SHP77 (cell line): ENCODE data around the gene CABCOCO1.
"Not testable (repeated sequence)": the region's sequence is repeated elsewhere in the genome, so short reads cannot be mapped to it uniquely, and the experiment has no call there.

Source experiments
- DNase-seq, 2 experiments: peaks; one replicate each; lab custom pipeline; 2025; lab: John Stamatoyannopoulos, UW

The CABCOCO1 gene

DNA sequence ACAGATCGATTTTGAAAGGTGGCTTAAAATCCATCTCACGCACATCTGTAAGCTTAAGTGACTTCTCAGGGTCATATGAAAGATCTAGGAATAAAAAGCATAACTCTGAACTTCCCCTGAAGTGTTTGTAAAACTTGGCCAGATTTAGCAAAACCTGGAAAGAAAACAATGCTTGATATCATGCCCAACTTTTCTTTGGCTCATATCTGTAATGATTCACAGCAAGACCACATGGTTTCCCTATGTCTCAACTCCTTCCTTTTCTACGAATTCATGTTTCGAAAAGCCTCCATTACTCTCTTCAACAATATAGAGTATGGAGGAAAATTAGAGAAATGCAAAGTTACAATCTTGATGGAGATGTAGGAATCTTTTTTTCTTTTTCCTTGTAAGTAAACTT, 20.1 kb upstream of the CABCOCO1 start:
- no peak for DNase-seq

DNA sequence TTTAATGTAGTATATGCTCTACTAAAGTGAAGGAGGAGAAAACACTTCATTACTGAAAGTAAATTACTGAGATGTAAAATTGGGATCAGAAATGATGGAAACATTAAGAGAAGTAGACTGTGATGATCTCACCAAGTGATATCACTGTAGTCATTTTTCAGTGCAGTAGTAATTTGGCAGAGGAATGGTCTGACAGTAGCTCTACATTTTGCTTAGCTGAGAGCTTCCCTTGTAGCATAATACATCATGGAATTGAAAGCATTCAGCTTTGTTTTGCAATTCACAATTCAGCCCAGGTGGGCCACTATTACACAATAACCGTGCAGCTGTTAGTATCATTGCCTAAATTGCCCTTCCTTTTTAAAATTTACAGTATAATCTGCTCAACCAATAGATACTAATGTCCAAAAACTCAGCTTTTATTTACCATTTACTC, 19.4 kb upstream of the CABCOCO1 start:
- DNase-seq, result no peak

DNA sequence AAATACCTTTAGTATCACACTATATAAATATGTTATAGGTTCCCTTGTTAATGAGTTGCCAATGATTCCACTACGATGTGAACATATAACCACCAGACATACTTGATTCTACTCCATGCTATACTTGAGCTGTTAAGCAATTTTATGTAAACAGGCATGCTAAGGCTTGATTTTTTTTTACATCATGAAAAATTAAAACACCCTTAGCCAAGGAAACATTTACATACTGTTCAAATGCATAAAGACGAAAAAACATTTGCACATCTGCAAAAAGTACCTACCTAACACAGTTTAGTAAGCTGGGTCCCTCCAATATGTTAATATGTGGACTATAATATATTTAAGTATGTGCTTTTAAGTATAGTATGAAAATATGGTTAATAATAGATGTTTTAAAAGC, 9.0 kb upstream of the CABCOCO1 start:
- no peak for DNase-seq

GRCh38 chr10:61655335-61655851, 7.3 kb upstream of the CABCOCO1 start:
- no peak for DNase-seq

GRCh38 chr10:61663466-61663865, 737 bp downstream of the CABCOCO1 start:
- DNase-seq, result no peak

GRCh38 chr10:61664985-61665384, 2.3 kb downstream of the CABCOCO1 start:
- DNase-seq, result no peak

DNA sequence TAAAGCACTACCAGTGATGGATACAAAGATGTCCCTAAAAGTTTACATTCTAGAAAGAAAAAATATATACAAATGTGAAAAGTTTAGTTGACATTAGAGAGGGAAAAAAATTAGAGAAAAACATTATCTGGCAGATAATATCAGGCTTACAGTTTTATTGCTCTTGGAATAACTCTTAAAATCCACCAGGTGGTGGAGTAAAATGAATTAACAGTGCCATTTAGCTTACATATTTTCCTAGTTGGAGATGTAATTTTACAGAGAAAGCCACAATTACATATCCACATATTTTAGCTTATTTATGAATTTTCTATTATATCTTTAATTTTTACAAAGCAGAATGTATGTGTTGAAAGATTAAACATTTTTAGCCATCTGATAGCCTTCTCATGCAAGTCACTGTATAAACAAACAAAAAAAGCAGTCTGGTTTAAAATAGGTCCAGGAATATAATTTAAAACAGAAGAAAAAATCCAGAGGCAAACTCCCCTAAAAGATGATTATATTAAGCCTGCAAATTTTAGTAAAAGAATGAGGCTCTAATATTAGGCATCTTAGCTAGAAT, 6.5 kb downstream of the CABCOCO1 start:
- DNase-seq, result no peak

- no peak for DNase-seq
These were observed 7.1 kb downstream of the CABCOCO1 start for GRCh38 chr10:61669849-61670248.

- no peak for DNase-seq
These were observed 10.6 kb downstream of the CABCOCO1 start for GRCh38 chr10:61673360-61673759.

DNA sequence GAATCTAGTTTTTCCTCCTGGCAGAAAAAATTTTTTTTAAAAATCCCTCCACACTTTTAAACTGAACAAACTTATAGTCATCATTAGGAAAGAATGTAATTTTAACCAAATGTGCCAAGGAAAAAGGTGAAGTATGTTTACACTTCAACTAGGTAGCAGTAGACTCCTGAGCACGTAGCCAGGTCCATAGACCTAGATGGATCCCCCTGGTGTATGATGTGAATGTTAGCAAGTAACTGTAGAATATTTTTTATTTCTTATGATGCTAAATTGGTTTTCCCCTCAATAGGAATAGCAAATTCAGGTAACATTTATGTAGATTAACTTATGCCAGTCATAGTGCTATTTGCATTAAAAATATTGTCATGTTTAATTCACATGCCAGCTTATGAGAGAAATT, 19.6 kb downstream of the CABCOCO1 start:
- no peak for DNase-seq

DNA sequence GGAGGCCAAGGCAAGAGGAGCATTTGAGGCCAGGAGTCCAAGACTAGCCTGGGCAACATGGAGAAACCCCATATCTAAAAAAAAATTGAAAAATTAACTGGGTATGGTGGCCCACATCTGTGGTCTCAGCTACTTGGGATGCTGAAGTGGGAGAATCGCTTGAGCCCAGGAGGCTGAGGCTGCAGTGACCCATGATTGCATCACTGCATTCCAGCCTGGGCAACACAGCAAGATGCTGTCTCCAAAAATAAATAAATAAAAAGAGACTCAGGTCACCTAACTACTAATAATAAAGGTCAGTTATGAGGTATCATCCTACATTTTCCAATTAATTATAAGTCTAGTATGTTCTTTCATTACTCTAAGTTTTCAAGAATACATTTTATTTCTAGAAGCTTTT, 20.6 kb downstream of the CABCOCO1 start:
- DNase-seq, result no peak

GRCh38 chr10:61684894-61685507, 22.3 kb downstream of the CABCOCO1 start:
- no peak for DNase-seq

GRCh38 chr10:61688551-61689308, 26.0 kb downstream of the CABCOCO1 start:
- DNase-seq, result no peak

GRCh38 chr10:61691667-61692066, 28.9 kb downstream of the CABCOCO1 start:
- DNase-seq, result not testable (repeated sequence)

- no peak for DNase-seq
These were observed 29.8 kb downstream of the CABCOCO1 start for GRCh38 chr10:61692447-61693010.

DNA sequence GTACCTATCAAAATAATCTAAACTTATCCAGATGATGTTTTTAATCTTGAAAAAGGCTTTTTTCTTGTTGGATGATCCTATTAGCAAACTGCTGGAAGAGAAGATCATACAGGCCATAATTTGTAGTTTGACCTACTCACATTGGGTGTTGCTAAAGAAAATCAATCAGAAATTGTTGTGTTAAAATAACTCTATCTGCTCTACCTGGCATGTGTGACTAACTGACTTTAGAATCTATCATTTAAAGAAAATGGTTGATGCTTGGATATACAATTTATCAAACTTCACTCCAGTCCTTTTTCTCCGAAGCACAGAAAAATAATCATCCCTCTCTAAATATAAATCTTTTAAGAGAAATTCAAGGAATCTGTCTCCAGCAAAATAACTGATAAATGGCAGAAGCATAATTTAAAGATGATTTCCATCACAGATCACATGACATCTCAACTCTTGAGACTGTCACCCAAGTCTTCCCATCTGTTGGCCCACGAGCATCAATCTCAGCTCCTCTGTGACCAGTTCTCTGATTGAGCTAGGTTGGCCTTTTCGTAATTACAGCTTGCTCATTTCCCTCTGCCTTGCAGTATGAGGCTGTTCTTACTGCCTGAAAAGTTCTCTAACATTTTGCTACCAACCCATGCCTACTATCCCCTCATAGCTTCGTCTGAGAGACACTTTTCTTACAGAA, 36.4 kb downstream of the CABCOCO1 start:
- no peak for DNase-seq

GRCh38 chr10:61701055-61701705, 38.5 kb downstream of the CABCOCO1 start:
- DNase-seq, result no peak

- no peak for DNase-seq
These were observed 39.0 kb downstream of the CABCOCO1 start for GRCh38 chr10:61701706-61702105.

GRCh38 chr10:61702584-61702983, 39.9 kb downstream of the CABCOCO1 start:
- no peak for DNase-seq

DNA sequence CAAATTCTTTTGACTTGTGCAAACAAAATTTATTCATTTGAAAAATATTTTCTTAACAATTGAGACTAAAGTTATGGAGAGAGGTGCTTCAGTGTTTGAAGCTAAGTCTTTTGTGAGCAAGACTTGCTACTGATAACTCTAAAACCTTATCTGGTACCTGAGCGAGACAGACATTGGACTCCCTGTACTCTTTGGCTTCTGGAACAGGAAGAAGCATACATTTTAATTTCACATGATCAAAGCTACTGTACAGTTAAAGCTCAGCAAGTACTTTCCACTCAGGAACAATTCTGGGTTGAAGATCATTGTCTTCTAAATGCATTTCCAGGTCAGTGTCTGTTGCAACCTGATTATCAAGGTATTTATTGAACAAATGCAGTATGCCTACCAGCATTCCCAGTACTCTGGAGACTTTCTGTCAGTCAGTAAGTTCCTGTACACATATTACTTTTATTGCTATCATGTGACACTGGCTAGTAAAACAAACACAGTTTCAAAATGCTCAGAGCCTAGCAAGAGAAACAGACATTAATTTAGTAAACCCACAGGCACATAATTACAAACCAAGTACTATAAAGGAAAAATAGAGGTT, 42.4 kb downstream of the CABCOCO1 start:
- no peak for DNase-seq

GRCh38 chr10:61708846-61709245, 46.1 kb downstream of the CABCOCO1 start:
- DNase-seq, result no peak
